Endothelial cell of umbilical vein (primary cell): ENCODE data around the gene MACROD2. TPM values are rescaled to one million over a fixed set of nuclear protein-coding genes. Genes with fewer than 3 reads are reported as not detected.

Experiments
- BruUV-seq: library from RNA; stranded (reverse); fragments of 400-500 nt; replicated peaks from 2 replicates; lab custom pipeline; 2021; lab: Mats Ljungman, UMichigan
- CTCF ChIA-PET: fragments of 300-600, 350-600 bp; sonication (Branson Sonifier 250); formaldehyde crosslinking; loops from one replicate; lab custom pipeline; 2021; ENCODE audit warnings: antibody characterized with exemption, inconsistent platforms; lab: Charles Lee
- POLR2A ChIA-PET: fragments of 300-600, 350-600 bp; sonication (Branson Sonifier 250); formaldehyde crosslinking; loops from one replicate; lab custom pipeline; 2021; ENCODE audit warnings: antibody characterized with exemption, inconsistent platforms; lab: Charles Lee
- DNase-seq: peaks from one replicate; pipeline ENCODE4 v3.0.0-alpha.2; 2011; ENCODE audit warnings: low read depth, low spot score
- FAIRE-seq: peaks from 2 replicates; lab custom pipeline; 2011; peaks lifted over from hg19 to GRCh38; lab: Jason Lieb, UNC
- H2AFZ ChIP-seq: 2 replicates; pipeline ENCODE4 v1.6.0; 2012; ENCODE audit warnings: low read depth, low read length, control low read depth, inconsistent platforms
- H3K27ac ChIP-seq: 2 replicates; pipeline ENCODE4 v1.5.1; 2011; ENCODE audit warnings: low read depth, mild to moderate bottlenecking, control low read depth, low read length, moderate library complexity; ENCODE audit not compliant: insufficient read depth
- H3K27me3 ChIP-seq, 2 experiments: 2 replicates each; pipeline versions ENCODE4 v1.6.0 to v1.6.1; 2011; ENCODE audit warnings: low read length in 2 of 2, mixed read lengths in 1 of 2; ENCODE audit not compliant: control insufficient read depth in 2 of 2, insufficient read depth in 2 of 2
- H3K36me3 ChIP-seq, 2 experiments: 2 replicates in 1 of 2; 3 replicates in 1 of 2; pipeline ENCODE4 v1.5.1; 2011; ENCODE audit warnings: low read length in 2 of 2, mild to moderate bottlenecking in 1 of 2, moderate library complexity in 1 of 2; ENCODE audit not compliant: control insufficient read depth in 2 of 2, insufficient read depth in 2 of 2; ENCODE audit errors: extremely low read depth in 1 of 2
- H3K4me1 ChIP-seq: 3 replicates; pipeline ENCODE4 v1.5.1; 2011; ENCODE audit warnings: mild to moderate bottlenecking, low read length; ENCODE audit not compliant: control insufficient read depth, insufficient read depth; ENCODE audit errors: extremely low read depth
- H3K4me2 ChIP-seq: 2 replicates; pipeline ENCODE4 v1.6.1; 2011; ENCODE audit warnings: low read length, control low read depth, mixed read lengths; ENCODE audit not compliant: insufficient read depth
- H3K4me3 ChIP-seq, 3 experiments: fragments of 200-600 bp in 1 of 3; sonication (generic), shearing (Covaris generic) in 1 of 3; replicated peaks in 1 of 3; 2 replicates each; pipeline ENCODE4 v1.5.1; 2011 to 2016; ENCODE audit warnings: control low read depth in 3 of 3, low read length in 3 of 3, mild to moderate bottlenecking in 2 of 3, inconsistent platforms in 1 of 3, low read depth in 1 of 3, moderate library complexity in 1 of 3; ENCODE audit not compliant: insufficient read depth in 1 of 3
- H3K79me2 ChIP-seq: 2 replicates; pipeline ENCODE4 v1.6.0; 2012; ENCODE audit warnings: low read length, inconsistent platforms; ENCODE audit not compliant: control insufficient read depth, insufficient read depth
- H3K9ac ChIP-seq: replicated peaks from 2 replicates; pipeline ENCODE3; 2011; ENCODE audit warnings: low read length, control low read depth; ENCODE audit not compliant: insufficient read depth; ENCODE audit errors: extremely low read depth
- H3K9me1 ChIP-seq: replicated peaks from 3 replicates; pipeline ENCODE4 v1.6.0; 2011; ENCODE audit warnings: mild to moderate bottlenecking, low read length; ENCODE audit not compliant: control insufficient read depth, insufficient read depth; ENCODE audit errors: extremely low read depth
- H3K9me3 ChIP-seq: replicated peaks from 2 replicates; pipeline ENCODE4 v1.5.1; 2012; ENCODE audit warnings: low read length, inconsistent platforms; ENCODE audit not compliant: control insufficient read depth, insufficient read depth
- H4K20me1 ChIP-seq: replicated peaks from 2 replicates; pipeline ENCODE3; 2011; ENCODE audit warnings: mild to moderate bottlenecking, low read length; ENCODE audit not compliant: control insufficient read depth, insufficient read depth; ENCODE audit errors: extremely low read depth
- CTCF ChIP-seq, 2 donors: IDR thresholded peaks; 1 replicate in 1 of 2; 2 replicates in 1 of 2; pipeline ENCODE4 v1.5.1; 2011; ENCODE audit warnings: low read length in 2 of 2, mild to moderate bottlenecking in 2 of 2, moderate library complexity in 2 of 2, control low read depth in 1 of 2, inconsistent platforms in 1 of 2, low read depth in 1 of 2; ENCODE audit not compliant: insufficient read depth in 1 of 2; ENCODE audit errors: extremely low read depth in 1 of 2
- EZH2 ChIP-seq: IDR thresholded peaks from 2 replicates; pipeline ENCODE4 v1.6.1; 2012; ENCODE audit warnings: borderline replicate concordance, low read depth, mild to moderate bottlenecking, moderate library complexity, low read length, inconsistent platforms; ENCODE audit not compliant: severe bottlenecking
- FOS ChIP-seq: IDR thresholded peaks from 2 replicates; pipeline ENCODE4 v1.6.1; 2011; ENCODE audit warnings: mild to moderate bottlenecking, low read length, moderate library complexity, borderline replicate concordance; ENCODE audit not compliant: insufficient read depth
- GATA2 ChIP-seq: IDR thresholded peaks from 2 replicates; pipeline ENCODE4 v1.7.0; 2011; ENCODE audit warnings: low read depth, mild to moderate bottlenecking, moderate library complexity, mixed read lengths, low read length; ENCODE audit not compliant: insufficient read length, insufficient read depth
- MAX ChIP-seq: IDR thresholded peaks from 2 replicates; pipeline ENCODE4 v1.6.1; 2011; ENCODE audit not compliant: insufficient read depth, insufficient read length
- MYC ChIP-seq: IDR thresholded peaks from one replicate; pipeline ENCODE4 v1.6.1; 2011; ENCODE audit warnings: mild to moderate bottlenecking, low read depth, low read length
- POLR2A ChIP-seq: IDR thresholded peaks from 2 replicates; pipeline ENCODE4 v1.6.1; 2012; ENCODE audit warnings: low read depth, mild to moderate bottlenecking, control low read depth, low read length
- POLR2AphosphoS5 ChIP-seq: IDR thresholded peaks from 2 replicates; pipeline ENCODE4 v1.6.1; 2012; ENCODE audit warnings: low read depth, mild to moderate bottlenecking, control low read depth, low read length, moderate library complexity; ENCODE audit not compliant: insufficient read depth
- dilution Hi-C: fragments of 300-500 bp; cut with MboI; formaldehyde crosslinking; loops from one replicate; pipeline ENCODE4 v1.15.0; 2019; ENCODE audit warnings: low sequenced_read_pairs; ENCODE audit not compliant: extremely low pct_ligation_motif_present
- intact Hi-C: fragments of 100-400 bp; cut with micrococcal nuclease; formaldehyde crosslinking; loops from one replicate; pipeline ENCODE4 v1.10.0; 2022
- polyA plus RNA-seq, 4 experiments: library from polyadenylated mRNA; depleted of rRNA in 3 of 4; stranded (reverse) in 3 of 4; unstranded in 1 of 4; fragments of >200 nt; gene quantifications; 2 replicates each; pipeline versions ENCODE4 v1.2.1 to v1.2.3, GENCODE V29; 2011 to 2012; ENCODE audit warnings: missing spikeins in 1 of 4
- total RNA-seq: library from RNA; stranded (reverse); gene quantifications from 2 replicates; pipeline ENCODE4 v1.2.3, GENCODE V29; 2021

Gene MACROD2
- total and polyA plus RNA-seq, 2 donors (not counting 3 experiments of a cell fraction or from before 2014, with no cell fraction given), result 0.11 to 0.73 TPM

- H3K79me2 ChIP-seq, result no peaks in the 10 kb centered on the region
- no peaks in the 10 kb centered on the region for H3K9me1 ChIP-seq
- FAIRE-seq (no peak), DNase-seq (no peak)
- intact Hi-C loops, result no loop called here
- H3K9me3 ChIP-seq, result peaks cover 6% of the 10 kb centered on the region
- H2AFZ ChIP-seq, result no peak overlapping the region
- no peak overlapping the region for H3K4me3 ChIP-seq
- ChIA-PET CTCF (no interaction called here), POLR2A (no interaction called here)
- H3K36me3 ChIP-seq, result no peaks in the 10 kb centered on the region
- no peaks in the 10 kb centered on the region for H4K20me1 ChIP-seq
- H3K9ac ChIP-seq, result no peak overlapping the region
- no peak overlapping the region for H3K4me2 ChIP-seq
- no peaks in the 10 kb centered on the region for H3K27me3 ChIP-seq
- TF ChIP-seq FOS (no peak), POLR2AphosphoS5 (no peak), CTCF (IDR thresholded peaks at IDR 0.05; ENCODE audit: extremely low read depth in 1 of 2, insufficient read depth in 1 of 2, low read depth in 1 of 2, low read length in 2 of 2) (no peak), POLR2A (no peak), MYC (no peak), MAX (no peak), EZH2 (no peak), GATA2 (no peak)
- no peak overlapping the region for H3K27ac ChIP-seq
- dilution Hi-C loops, result no loop called here
- BruUV-seq, result no TSS peak
- H3K4me1 ChIP-seq, result no peaks in the 10 kb centered on the region
Observed at GRCh38 chr20:16097788-16098187, 2102.5 kb downstream of the MACROD2 start.
